WTC11 (cell line): ENCODE measurements around the gene PARD3B.

Source experiments
- TEAD4 ChIP-seq: sonication (generic); formaldehyde crosslinking; IDR thresholded peaks from 2 replicates; pipeline ENCODE4 v1.8.0; 2022; ENCODE audit warnings: mild to moderate bottlenecking, missing genetic modification reagents
- TF ChIP-seq, protein P1 (sequence below): sonication (generic); formaldehyde crosslinking; conservative IDR thresholded peaks from 2 replicates; pipeline ENCODE4 v1.8.1; 2022; ENCODE audit warnings: mild to moderate bottlenecking, missing genetic modification reagents
- TF ChIP-seq, protein P2 (sequence below): sonication (generic); formaldehyde crosslinking; conservative IDR thresholded peaks from 2 replicates; pipeline ENCODE4 v1.8.1; 2023; ENCODE audit warnings: mild to moderate bottlenecking, low read depth, missing genetic modification reagents, moderate library complexity
- TF ChIP-seq, protein P3 (sequence below): fragments of 200-600 bp; IDR thresholded peaks from 2 replicates; pipeline ENCODE4 v1.8.0; 2022; ENCODE audit warnings: antibody characterized with exemption

DNA sequence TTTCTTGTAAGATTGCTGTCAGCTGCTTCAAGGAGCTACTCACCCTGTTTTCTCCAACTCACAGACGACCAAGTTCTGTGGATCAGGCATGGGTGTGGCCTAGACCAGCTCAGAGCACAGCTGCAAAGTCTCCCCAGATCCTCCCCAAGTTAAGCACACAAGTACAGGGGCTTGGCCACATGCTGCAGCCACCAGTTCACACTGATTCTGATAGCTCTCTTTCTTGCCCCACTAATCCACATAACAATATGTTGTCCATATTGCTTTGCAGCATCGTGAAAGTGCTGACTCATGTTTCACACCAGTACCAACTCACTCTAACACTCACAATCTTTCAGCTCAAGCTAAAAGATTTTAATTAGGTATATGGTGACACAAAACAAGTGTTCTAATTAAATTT is 437.0 kb downstream of the PARD3B start:
- TF ChIP-seq TEAD4 = no peak
- TF ChIP-seq, protein P1, sequence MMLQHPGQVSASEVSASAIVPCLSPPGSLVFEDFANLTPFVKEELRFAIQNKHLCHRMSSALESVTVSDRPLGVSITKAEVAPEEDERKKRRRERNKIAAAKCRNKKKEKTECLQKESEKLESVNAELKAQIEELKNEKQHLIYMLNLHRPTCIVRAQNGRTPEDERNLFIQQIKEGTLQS = no peak
- TF ChIP-seq, protein P2, sequence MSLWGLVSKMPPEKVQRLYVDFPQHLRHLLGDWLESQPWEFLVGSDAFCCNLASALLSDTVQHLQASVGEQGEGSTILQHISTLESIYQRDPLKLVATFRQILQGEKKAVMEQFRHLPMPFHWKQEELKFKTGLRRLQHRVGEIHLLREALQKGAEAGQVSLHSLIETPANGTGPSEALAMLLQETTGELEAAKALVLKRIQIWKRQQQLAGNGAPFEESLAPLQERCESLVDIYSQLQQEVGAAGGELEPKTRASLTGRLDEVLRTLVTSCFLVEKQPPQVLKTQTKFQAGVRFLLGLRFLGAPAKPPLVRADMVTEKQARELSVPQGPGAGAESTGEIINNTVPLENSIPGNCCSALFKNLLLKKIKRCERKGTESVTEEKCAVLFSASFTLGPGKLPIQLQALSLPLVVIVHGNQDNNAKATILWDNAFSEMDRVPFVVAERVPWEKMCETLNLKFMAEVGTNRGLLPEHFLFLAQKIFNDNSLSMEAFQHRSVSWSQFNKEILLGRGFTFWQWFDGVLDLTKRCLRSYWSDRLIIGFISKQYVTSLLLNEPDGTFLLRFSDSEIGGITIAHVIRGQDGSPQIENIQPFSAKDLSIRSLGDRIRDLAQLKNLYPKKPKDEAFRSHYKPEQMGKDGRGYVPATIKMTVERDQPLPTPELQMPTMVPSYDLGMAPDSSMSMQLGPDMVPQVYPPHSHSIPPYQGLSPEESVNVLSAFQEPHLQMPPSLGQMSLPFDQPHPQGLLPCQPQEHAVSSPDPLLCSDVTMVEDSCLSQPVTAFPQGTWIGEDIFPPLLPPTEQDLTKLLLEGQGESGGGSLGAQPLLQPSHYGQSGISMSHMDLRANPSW (CRISPR knock-in tag) = no peak
- TF ChIP-seq, protein P3, sequence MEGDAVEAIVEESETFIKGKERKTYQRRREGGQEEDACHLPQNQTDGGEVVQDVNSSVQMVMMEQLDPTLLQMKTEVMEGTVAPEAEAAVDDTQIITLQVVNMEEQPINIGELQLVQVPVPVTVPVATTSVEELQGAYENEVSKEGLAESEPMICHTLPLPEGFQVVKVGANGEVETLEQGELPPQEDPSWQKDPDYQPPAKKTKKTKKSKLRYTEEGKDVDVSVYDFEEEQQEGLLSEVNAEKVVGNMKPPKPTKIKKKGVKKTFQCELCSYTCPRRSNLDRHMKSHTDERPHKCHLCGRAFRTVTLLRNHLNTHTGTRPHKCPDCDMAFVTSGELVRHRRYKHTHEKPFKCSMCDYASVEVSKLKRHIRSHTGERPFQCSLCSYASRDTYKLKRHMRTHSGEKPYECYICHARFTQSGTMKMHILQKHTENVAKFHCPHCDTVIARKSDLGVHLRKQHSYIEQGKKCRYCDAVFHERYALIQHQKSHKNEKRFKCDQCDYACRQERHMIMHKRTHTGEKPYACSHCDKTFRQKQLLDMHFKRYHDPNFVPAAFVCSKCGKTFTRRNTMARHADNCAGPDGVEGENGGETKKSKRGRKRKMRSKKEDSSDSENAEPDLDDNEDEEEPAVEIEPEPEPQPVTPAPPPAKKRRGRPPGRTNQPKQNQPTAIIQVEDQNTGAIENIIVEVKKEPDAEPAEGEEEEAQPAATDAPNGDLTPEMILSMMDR = no peak
